DND-41 (cell line): Measurements from ENCODE around the gene BABAM1.

Source experiments
- EZH2 ChIP-seq: IDR thresholded peaks from 3 replicates; pipeline ENCODE4 v1.6.1; 2012; ENCODE audit warnings: borderline replicate concordance, low read depth, mild to moderate bottlenecking, moderate library complexity, low read length, inconsistent platforms; ENCODE audit not compliant: severe bottlenecking
- TF ChIP-seq, protein P1 (sequence below): IDR thresholded peaks from 2 replicates; pipeline ENCODE4 v1.5.1; 2012; ENCODE audit warnings: borderline replicate concordance, low read length, moderate library complexity, mild to moderate bottlenecking; ENCODE audit not compliant: poor library complexity, severe bottlenecking; ENCODE audit errors: extremely low read depth

DNA sequence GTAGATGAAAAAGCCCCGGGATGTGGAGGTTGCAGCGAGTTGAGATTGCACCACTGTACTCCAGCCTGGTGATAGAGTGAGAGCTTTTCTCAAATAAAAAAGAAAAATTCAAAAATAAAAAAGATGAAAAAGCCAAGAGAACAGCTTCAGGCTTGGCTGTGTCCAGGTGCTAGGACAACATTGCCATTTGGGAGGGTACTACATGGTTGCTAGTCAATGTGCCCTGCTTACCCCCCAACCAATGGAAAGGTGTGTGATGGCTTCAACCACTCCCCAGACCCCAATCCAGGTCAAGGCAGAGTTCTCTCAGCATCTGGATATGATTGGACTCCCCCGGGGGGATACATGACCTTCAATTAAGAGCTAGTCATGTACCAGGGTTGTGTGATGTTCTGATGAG is 12.2 kb downstream of the BABAM1 start:
- TF ChIP-seq, protein P1, sequence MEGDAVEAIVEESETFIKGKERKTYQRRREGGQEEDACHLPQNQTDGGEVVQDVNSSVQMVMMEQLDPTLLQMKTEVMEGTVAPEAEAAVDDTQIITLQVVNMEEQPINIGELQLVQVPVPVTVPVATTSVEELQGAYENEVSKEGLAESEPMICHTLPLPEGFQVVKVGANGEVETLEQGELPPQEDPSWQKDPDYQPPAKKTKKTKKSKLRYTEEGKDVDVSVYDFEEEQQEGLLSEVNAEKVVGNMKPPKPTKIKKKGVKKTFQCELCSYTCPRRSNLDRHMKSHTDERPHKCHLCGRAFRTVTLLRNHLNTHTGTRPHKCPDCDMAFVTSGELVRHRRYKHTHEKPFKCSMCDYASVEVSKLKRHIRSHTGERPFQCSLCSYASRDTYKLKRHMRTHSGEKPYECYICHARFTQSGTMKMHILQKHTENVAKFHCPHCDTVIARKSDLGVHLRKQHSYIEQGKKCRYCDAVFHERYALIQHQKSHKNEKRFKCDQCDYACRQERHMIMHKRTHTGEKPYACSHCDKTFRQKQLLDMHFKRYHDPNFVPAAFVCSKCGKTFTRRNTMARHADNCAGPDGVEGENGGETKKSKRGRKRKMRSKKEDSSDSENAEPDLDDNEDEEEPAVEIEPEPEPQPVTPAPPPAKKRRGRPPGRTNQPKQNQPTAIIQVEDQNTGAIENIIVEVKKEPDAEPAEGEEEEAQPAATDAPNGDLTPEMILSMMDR, result no peak
- TF ChIP-seq EZH2, result no peak
